Choroid plexus epithelial cell (primary cell): Measurements from ENCODE around the gene LCA5L.
"Not testable (repeated sequence)": the region's sequence is repeated elsewhere in the genome, so short reads cannot be mapped to it uniquely, and the experiment has no call there.

Source experiments
- DNase-seq: peaks from one replicate; pipeline ENCODE4 v3.0.0-alpha.2; 2010; ENCODE audit warnings: low read depth
- H3K4me3 ChIP-seq: 2 replicates; pipeline ENCODE4 v1.5.1; 2011; ENCODE audit warnings: low read depth, mild to moderate bottlenecking, control low read depth, low read length, moderate library complexity
- TF ChIP-seq, protein P1 (sequence below): conservative IDR thresholded peaks from 2 replicates; pipeline ENCODE4 v1.5.1; 2011; ENCODE audit warnings: low read depth, mild to moderate bottlenecking, control low read depth, inconsistent platforms, low read length, moderate library complexity

Gene LCA5L

DNA sequence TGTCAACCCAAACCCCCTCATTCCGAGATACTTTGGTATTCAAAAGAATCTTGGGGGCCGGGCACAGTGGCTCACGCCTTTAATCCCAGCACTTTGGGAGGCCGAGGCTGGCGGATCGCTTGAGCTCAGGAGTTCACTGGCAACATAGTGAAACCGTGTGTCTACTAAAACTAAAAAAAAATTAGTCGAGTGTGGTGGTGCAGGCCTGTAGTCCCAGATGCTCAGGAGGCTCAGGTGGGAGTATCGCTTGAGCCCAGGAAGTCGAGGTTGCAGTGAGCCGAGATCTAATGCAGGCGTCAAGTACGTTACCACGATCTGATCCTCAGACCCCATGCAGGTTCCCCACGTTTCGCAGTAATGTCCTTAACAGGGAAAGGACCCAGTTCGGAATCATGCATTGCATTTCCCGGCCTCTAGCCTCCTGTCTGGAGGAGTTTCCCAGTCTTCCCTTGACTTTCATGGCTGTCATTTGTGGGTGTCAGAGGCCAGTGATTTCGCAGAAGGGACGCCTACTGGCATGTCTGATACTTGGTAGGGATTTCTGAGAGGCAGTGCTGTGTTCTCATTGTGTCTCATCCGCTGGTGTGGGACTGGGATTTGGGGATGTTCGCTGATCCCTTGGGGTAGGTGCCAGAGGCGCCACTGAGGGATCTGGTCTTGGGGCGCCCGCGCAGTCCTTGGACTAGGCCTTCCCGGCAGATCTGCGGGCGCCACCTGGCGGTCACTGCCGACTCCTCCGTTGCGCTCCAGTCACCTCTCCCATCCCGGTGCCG lies 57.4 kb downstream of the LCA5L start:
- peak; percentile 86 for DNase-seq
- TF ChIP-seq, protein P1, sequence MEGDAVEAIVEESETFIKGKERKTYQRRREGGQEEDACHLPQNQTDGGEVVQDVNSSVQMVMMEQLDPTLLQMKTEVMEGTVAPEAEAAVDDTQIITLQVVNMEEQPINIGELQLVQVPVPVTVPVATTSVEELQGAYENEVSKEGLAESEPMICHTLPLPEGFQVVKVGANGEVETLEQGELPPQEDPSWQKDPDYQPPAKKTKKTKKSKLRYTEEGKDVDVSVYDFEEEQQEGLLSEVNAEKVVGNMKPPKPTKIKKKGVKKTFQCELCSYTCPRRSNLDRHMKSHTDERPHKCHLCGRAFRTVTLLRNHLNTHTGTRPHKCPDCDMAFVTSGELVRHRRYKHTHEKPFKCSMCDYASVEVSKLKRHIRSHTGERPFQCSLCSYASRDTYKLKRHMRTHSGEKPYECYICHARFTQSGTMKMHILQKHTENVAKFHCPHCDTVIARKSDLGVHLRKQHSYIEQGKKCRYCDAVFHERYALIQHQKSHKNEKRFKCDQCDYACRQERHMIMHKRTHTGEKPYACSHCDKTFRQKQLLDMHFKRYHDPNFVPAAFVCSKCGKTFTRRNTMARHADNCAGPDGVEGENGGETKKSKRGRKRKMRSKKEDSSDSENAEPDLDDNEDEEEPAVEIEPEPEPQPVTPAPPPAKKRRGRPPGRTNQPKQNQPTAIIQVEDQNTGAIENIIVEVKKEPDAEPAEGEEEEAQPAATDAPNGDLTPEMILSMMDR = peak; percentile 88
- H3K4me3 ChIP-seq = peak overlapping the region; percentile 61

- H3K4me3 ChIP-seq = peak overlapping the region; percentile 61
- peak; percentile 89 for DNase-seq
- TF ChIP-seq, protein P1 = no peak
Measured at GRCh38 chr21:39387461-39388037, 58.0 kb downstream of the LCA5L start.

DNA sequence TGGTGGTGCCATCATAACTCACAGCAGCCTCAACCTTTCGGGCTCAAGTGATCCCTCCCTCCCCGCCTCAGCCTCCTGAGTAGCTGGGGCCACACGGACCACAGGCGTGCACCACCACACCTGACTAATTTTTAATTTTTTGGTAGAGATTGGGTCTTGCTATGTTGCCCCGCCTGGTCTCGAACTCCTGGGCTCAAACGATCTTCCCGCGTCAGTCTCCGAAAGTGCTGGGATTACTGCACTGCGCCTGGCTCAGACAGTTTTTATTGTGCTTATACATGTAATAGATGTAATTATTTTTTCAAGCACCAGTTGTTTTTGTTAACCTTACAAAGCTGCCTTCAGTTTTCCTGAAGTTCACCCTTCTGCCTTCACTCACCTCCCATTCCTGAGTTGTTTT lies 58.7 kb downstream of the LCA5L start:
- TF ChIP-seq, protein P1 = no peak
- no peak overlapping the region for H3K4me3 ChIP-seq
- no peak for DNase-seq

GRCh38 chr21:39386194-39386593 lies 59.4 kb downstream of the LCA5L start:
- DNase-seq = peak; percentile 6
- H3K4me3 ChIP-seq = peak overlapping the region; percentile 62
- TF ChIP-seq, protein P1 = no peak

- peak; percentile 89 for DNase-seq
- TF ChIP-seq, protein P1 = no peak
- H3K4me3 ChIP-seq = peak overlapping the region; percentile 62
Measured at GRCh38 chr21:39385299-39386145, 60.1 kb downstream of the LCA5L start.

DNA sequence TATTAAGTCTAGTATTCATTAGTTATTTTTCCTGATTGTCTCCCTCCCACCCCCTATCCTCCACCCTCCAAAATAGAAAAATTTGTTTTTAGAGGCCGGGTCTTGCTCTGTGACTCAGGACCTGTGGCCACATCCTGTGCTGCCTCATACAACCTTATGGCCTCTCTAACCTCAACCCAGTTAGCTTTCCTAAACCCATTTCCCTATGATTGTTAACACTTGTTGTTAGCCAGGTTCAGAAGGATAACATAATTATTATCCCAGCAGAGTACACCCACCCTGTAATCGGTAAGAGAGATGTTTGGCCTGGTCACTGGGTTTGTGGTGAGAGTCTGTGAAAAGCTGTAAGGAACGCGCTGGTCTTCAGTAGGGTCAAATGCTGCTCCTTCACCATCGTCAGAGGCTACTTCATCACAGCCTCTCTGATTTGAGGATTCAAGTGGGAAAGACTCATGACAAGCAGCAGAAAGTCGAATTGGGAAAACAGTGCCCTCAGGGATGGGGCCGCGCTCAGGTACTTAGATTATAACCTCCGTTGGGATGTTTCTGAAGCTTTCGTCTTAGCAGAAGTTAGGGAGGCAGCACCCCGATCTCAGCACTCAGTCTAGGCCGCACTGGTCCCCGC lies 60.8 kb downstream of the LCA5L start:
- no peak overlapping the region for H3K4me3 ChIP-seq
- peak; percentile 18 for DNase-seq
- TF ChIP-seq, protein P1 = no peak

DNA sequence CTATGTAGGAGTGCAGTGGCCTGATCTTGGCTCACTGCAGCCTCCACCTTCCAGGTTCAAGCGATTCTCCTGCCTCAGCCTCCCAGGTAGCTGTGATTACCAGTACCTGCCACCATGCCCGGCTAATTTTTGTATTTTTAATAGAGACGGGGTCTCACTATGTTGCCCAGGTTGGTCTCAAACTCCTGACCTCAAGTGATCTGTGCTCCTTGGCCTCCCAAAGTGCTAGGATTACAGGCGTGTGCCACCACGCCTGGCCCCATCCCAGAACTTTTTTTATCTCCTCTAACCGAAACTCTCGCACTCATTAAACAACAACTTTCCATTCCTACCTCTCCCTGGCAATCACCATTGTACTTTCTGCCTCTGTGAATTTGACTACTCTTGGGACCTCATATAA lies 63.5 kb downstream of the LCA5L start:
- not testable (repeated sequence) for DNase-seq, H3K4me3 ChIP-seq
